Activated CD4-positive, alpha-beta T cell treated with anti-CD3 and anti-CD28 coated beads, Interleukin-2, Interleukin-6, amounts not matched to agents 100 ng/mL and 50 ng/mL, durations not matched to agents 16 hours and 8 hours (primary cell): Measurements from ENCODE around the gene TEC.
"Not testable (repeated sequence)": the region's sequence is repeated elsewhere in the genome, so short reads cannot be mapped to it uniquely, and the experiment has no call there.

Experiments used
- DNase-seq: peaks from one replicate; pipeline ENCODE4 v3.0.0-alpha.2; 2020

Gene TEC

DNA sequence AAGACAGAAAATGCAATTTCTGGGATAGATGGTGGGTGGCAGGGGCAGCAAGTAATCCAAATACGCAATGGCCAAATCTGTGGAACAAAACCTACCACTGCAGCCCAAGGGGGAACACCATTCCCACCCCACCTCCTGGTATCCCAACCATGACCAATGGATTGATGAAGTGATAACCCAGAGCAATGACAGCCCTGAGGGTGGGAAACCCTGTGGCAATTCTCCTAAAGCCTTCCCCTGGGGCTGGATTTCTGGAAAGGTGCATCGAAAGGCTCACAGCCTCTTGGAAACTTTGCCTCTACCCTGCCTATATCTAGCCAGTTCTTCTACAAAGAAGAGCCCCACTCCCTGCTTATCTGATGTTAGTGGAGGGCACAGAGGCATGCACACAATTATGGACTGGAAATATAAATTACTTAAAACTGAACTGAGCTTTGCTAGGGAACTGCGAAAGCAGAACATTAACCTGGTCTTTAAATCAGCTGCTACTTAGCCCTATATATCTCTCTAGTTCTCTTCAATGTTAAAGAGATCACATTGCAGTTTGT, 75.6 kb downstream of the TEC start:
- no peak for DNase-seq

DNA sequence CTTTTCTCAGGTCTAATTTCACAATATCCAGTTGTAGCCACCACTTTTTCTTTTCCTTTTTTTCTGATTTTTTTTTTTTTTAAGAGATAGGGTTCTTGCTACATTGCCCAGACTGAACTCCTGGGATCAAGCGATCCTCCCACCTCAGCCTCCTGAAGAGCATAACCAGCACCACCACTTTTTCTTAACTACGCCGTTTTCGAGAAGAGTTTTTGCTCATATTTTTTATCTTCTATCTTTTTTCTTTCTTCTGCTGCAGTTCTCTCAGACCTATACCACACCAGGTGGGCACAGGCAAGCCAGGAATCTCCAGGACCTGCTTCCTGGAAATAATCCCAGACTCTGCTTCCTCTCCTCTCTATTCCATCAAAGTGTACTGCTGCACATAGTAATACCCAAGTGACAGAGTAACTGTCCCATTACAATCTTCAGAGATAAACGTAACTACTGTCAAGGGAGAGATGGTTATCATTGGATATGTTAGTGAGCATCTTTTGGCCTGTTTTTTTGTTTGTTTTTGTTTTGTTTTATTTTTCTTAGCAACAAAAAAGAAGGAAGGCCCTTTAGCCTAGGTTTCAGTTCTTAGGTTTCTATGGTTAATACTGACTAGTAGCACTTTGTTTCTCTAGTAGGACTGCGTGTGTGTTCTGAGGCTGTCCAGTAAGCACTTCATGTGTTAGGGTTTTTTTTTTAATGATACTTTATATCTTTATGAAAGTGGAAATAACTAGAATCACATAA, 76.4 kb downstream of the TEC start:
- DNase-seq: no peak

GRCh38 chr4:48191758-48192157, 77.9 kb downstream of the TEC start:
- DNase-seq: no peak

DNA sequence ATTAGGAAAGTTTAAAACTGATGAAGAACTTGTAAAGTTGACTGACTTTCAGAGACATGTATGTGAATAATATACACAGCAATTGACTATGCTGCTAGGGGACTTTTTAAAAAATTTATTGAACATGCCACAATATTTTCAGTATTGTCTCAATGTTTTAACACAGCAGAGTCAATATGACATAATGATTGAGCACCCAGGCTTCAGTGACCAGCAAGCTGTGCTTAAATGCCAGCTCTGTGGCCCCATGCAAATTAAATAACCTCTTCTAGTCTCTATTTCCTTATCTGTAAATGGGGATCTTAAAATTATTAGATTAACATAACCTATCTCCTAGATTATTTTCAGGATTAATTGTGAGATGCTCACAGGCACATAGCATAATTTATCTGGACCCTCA, 78.8 kb downstream of the TEC start:
- no peak for DNase-seq

GRCh38 chr4:48189731-48190130, 79.9 kb downstream of the TEC start:
- DNase-seq: no peak

DNA sequence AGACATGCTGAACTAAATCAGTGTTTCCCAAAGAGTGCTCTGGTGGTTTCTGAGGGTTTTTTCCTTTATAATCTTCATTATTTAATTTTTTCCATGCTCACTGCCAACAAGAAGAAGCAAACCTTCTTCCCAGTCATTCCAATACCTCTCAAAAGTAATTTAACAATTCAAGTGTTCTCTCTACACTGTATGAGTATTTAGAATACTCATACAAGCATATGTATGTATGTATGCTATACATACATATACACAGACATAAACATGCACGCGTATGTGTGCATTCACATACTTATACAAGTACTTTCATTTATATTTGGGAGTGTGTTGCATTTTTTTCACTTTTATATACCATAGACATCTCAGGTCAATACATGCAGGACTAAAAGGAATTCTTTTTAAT, 81.2 kb downstream of the TEC start:
- no peak for DNase-seq

GRCh38 chr4:48187813-48188212, 81.8 kb downstream of the TEC start:
- no peak for DNase-seq

- not testable (repeated sequence) for DNase-seq
Measured at GRCh38 chr4:48187066-48187465, 82.6 kb downstream of the TEC start.

GRCh38 chr4:48186394-48186793, 83.2 kb downstream of the TEC start:
- DNase-seq: not testable (repeated sequence)

GRCh38 chr4:48184882-48185281, 84.8 kb downstream of the TEC start:
- DNase-seq: no peak

DNA sequence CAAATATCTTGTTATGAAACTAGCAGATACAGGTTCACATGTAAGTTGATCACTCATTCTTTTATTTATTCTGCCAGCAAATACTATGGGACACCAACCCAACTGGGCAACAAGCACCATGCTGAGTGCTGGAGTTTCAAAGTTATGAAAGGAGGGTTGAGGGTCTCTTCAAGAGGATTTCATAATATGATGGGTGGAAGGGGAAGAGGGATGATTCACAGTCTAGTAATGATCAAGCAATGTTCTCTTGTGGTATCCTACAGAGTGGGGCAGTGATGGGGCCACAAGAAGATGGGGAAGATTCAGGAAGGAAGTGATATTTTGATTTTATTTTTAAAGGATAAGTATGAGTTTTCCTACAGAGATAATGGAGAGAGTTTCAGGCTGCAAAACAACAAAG, 89.4 kb downstream of the TEC start:
- DNase-seq: no peak

- DNase-seq: no peak
Measured at GRCh38 chr4:48178931-48179330, 90.7 kb downstream of the TEC start.

GRCh38 chr4:48175806-48176205, 93.8 kb downstream of the TEC start:
- DNase-seq: no peak

DNA sequence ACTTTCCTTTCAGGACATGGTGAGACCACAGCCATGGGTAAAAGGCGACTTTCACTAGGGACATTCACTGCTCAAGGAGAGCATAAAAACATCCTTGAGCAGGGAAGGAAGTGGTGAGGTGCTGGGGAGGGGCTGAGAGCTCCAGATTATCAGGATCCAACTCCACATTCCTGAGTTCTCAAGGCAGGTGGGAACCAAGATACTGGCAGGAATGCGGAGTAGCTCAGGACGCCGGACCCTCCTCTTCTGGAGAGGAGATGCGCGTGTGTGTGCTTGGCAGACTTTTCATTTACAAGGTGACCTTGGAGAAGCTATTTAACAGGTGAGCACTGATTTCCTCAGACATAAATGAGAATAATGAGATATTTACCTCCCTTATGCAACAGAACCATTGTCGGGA, 94.3 kb downstream of the TEC start:
- DNase-seq: no peak

DNA sequence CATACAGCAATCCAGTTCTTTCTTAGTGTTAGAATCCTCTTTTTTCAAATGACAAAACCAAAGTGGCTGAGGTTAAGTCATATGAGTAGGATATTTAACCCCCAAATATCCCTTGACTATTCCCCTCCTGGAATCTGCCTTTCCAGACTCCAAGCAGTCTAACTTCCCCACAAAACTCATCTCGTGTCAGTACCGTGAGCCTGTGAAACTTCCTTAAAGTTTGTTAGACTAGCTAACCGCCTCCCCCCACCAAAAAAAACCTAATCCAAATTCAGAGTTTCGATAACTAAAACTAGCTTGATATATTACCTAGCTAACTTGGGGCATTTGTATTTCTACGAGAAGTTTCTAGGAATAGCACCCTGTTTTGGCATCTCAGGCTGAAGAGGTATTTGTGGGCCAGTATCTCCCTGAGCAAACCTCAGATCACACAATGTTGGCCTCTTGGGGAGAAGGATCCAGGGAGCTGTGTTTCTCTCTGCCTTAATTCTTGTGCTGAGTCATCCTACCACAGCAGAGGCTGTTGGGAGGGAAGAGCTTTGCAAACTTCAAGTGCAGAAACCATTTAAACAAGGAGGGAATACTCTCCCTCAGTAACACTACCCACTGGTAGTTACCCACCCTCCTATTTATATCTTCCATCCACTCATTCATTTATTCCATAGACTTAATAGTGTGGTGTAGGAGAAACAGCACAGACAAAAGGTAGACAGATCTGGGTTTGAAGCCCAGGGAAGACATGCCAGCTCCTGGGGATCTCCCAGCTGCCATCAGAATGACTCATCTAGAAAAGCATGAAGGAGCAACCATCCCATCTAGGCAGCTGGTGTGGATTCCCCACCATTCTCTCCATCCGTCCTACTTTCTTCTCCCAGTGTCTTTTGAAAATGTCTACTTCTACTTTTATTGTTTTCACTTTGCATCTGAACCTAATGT, 96.3 kb downstream of the TEC start:
- no peak for DNase-seq

- DNase-seq: no peak
Measured at GRCh38 chr4:48172651-48173050, 97.0 kb downstream of the TEC start.

DNA sequence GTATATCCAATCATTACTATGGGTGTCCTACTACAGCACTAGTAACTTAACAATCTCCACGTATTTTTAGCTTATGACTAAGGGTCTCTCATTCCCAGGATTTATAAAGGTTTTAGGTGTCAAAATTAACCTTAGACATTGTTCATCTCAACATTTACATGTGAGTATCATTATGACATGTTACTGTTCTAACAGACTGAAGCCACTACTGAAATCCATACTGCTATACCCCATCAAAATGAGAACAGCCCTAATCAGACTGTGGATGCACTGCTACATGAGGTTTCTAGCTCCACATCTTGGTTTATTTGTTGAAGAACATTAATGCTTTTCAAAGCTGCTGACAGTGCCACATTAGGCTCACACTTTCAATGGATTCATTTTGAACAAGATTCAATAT, 100.0 kb downstream of the TEC start:
- no peak for DNase-seq

DNA sequence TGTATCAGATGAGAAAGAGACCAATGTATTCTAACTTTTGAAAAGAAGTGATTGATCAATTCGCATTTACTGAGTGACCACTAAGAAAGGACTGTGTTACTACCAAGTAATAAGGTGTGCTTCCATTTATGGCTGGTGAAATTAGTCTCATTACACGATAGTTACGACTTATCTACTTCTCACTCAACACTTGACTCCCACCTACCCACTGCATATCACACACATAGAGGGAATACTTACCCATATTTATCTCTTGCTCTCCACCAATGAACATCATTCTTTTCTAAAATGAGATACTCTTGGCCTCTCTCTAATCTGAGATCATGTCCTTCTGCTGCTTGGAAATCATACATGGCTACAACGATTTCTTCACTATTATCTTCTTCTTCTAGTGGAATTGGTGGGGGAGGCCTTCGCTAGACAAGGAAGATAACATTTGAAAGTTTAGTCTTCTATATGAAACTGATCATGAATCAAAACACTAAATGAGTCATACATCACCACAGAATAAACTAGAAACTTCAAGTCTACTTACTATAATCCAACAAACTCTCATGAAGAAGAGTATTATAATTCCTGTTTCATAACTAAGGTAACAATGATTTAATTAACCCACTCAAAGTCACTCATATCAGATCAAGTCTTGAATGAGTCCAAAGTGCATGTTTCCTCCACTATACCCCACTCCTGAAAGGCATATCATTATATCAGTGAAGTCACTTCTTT, 101.9 kb downstream of the TEC start:
- DNase-seq: no peak

DNA sequence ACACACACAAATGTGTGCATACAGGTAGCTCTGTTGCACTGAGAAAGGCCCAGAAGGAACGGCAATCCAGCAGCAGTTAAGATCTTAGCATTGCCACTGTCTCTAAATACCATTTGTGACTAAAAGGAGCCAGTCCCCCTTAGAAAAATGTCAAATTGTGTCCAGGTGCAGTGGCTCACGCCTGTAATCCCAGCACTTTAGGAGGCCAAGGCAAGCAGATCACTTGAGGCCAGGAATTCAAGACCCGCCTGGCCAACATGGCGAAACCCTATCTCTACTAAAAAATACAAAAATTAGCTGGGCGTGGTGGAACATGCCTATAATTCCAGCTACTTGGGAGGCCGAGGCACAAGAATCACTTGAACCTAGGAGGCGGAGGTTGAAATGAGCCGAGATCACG, 105.1 kb downstream of the TEC start:
- DNase-seq: not testable (repeated sequence)

- DNase-seq: no peak
Measured at GRCh38 chr4:48163746-48164145, 105.9 kb downstream of the TEC start.

DNA sequence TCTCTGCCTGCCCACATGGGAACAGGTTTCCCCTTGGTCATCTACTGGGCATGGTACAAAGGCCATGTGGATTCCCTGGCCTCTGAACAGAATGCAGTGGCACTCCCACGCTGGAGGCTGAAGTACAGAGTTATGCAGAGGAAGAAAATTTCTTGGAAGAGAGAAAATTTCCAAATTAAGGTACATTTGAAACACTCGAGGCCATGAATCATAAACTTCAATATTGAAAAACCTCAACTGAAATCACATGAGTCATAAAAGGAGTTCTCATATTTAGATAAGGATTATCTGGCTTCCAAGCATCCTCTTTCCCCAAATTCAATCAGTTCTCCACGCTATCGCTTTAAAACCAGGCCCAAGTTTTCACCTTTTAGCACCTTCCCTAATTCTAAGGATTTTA, 107.5 kb downstream of the TEC start:
- no peak for DNase-seq

DNA sequence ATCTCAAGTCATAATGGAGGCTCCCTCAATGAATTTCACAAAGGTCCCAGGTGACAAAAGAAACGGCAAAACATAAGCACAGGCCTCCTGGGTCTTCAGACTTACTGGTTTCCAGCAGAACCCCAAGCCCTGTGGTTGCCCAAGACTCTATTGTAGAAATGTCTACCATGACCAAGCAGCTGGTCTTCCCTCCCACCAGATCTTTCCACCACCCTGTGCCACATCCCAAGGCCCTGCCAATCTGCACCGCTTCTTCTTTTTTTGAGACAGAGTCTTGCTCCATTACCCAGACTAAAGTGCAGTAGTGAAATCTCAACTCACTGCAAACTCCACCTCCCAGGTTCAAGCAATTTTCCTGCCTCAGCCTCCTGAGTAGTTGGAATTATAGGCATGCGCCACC, 112.4 kb downstream of the TEC start:
- no peak for DNase-seq

DNA sequence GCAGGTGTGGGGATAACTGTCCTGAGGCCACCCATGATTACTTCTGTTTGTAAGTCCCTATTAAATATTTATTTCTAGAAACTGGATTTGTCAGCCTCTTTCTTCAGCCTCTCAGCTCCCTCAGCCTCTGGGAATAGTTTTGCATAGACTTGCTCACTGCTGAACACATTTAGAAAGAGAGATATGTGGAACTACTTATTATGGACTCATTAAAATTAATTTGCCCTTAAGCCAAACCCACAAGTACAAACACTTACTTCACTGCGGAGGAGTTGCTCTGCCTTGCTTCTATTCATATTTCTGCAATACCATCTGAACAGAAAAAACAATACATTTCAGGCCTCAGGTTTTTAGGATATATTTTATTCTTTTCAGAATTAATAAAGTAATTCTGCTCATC, 113.2 kb downstream of the TEC start:
- no peak for DNase-seq
